CD1c-positive myeloid dendritic cell (primary cell): ENCODE results near the gene HOXD11.

Experiments used
- DNase-seq: peaks from one replicate; pipeline ENCODE4 v3.0.0-alpha.2; 2016; ENCODE audit errors: extremely low spot score

HOXD11 gene

GRCh38 chr2:176081376-176081836 is 25.7 kb upstream of the HOXD11 start:
- DNase-seq = no peak

- DNase-seq = no peak
Measured at GRCh38 chr2:176081837-176082524, 25.1 kb upstream of the HOXD11 start.

- no peak for DNase-seq
Measured at GRCh38 chr2:176082525-176082823, 24.6 kb upstream of the HOXD11 start.

GRCh38 chr2:176082824-176083751 is 24.0 kb upstream of the HOXD11 start:
- no peak for DNase-seq

- DNase-seq = no peak
Measured at GRCh38 chr2:176083796-176084261, 23.3 kb upstream of the HOXD11 start, which contains the start of gene EVX2. Gene EVX2 (minus strand): TSS chr2:176083962. CDS start chr2:176083776, 186 bp downstream.

GRCh38 chr2:176084611-176085119 is 22.4 kb upstream of the HOXD11 start:
- DNase-seq = peak; percentile 16

GRCh38 chr2:176085120-176085788 is 21.8 kb upstream of the HOXD11 start:
- no peak for DNase-seq

GRCh38 chr2:176085861-176086771 is 21.0 kb upstream of the HOXD11 start:
- no peak for DNase-seq

- DNase-seq = no peak
Measured at GRCh38 chr2:176087330-176088047, 19.6 kb upstream of the HOXD11 start.

- DNase-seq = peak; percentile 46
Measured at GRCh38 chr2:176088048-176088936, 18.8 kb upstream of the HOXD11 start.

GRCh38 chr2:176088937-176089842 is 17.9 kb upstream of the HOXD11 start:
- DNase-seq = no peak

GRCh38 chr2:176089843-176090395 is 17.2 kb upstream of the HOXD11 start:
- no peak for DNase-seq

GRCh38 chr2:176090862-176091261 is 16.2 kb upstream of the HOXD11 start:
- no peak for DNase-seq

GRCh38 chr2:176091329-176092258 is 15.5 kb upstream of the HOXD11 start:
- DNase-seq = peak; percentile 28

- DNase-seq = no peak
Measured at GRCh38 chr2:176092270-176093144, 14.6 kb upstream of the HOXD11 start, which contains the start of gene HOXD13. Gene HOXD13 (plus strand): TSS chr2:176092721. CDS start chr2:176092891, 170 bp downstream.
